GM12878 (cell line): ENCODE measurements around the gene IFI35. TPM values are rescaled to one million over a fixed set of nuclear protein-coding genes. Genes with fewer than 3 reads are reported as not detected.

Experiments
- ATAC-seq: fragments of 200-7000 bp; cut with Tn5 transposase; 3 replicates; pipeline ENCODE4 v1.9.1; 2020; ENCODE audit warnings: mild to moderate bottlenecking, moderate library complexity
- BruUV-seq: library from RNA; stranded (reverse); fragments of 400-500 nt; replicated peaks from 2 replicates; lab custom pipeline; 2021; lab: Mats Ljungman, UMichigan
- CTCF ChIA-PET: fragments of 300-600 bp; sonication (Branson Sonifier 250); formaldehyde crosslinking; extraction: SDS; loops from one replicate; lab custom pipeline; 2021; ENCODE audit warnings: inconsistent platforms; lab: Yijun Ruan, JAX
- POLR2A ChIA-PET: fragments of 350-600 bp; formaldehyde crosslinking; extraction: SDS; loops from one replicate; lab custom pipeline; 2021; ENCODE audit warnings: inconsistent platforms; lab: Charles Lee
- RAD21 ChIA-PET: fragments of 300-600 bp; sonication (Branson Sonifier 250); formaldehyde crosslinking; loops from one replicate; lab custom pipeline; 2023; ENCODE audit warnings: antibody characterized with exemption; ENCODE audit not compliant: unreplicated experiment; lab: Charles Lee
- SMC1A ChIA-PET: fragments of 300-600 bp; sonication (Branson Sonifier 250); formaldehyde crosslinking; loops from one replicate; lab custom pipeline; 2023; ENCODE audit not compliant: unreplicated experiment, uncharacterized antibody; lab: Charles Lee
- DNase-seq: peaks from one replicate; pipeline ENCODE4 v3.0.0-alpha.2; 2011; ENCODE audit warnings: low read depth, low spot score
- FAIRE-seq: peaks from 3 replicates; lab custom pipeline; 2011; peaks lifted over from hg19 to GRCh38; lab: Jason Lieb, UNC
- H2AFZ ChIP-seq: 2 replicates; pipeline ENCODE4 v1.6.0; 2011; ENCODE audit warnings: low read depth, low read length, control low read depth; ENCODE audit not compliant: control insufficient read depth
- H3K27ac ChIP-seq: 2 replicates; pipeline ENCODE4 v1.5.1; 2011; ENCODE audit warnings: control low read depth; ENCODE audit not compliant: control insufficient read depth, insufficient read depth
- H3K27me3 ChIP-seq, 2 experiments: replicated peaks in 1 of 2; 2 replicates each; pipeline versions ENCODE4 v1.6.0 to v1.6.1; 2011; ENCODE audit warnings: low read length in 1 of 2; ENCODE audit not compliant: control insufficient read depth in 2 of 2, insufficient read depth in 2 of 2
- H3K36me3 ChIP-seq, 2 experiments: 2 replicates each; pipeline ENCODE4 v1.5.1; 2011; ENCODE audit warnings: low read length in 1 of 2; ENCODE audit not compliant: control insufficient read depth in 2 of 2, insufficient read depth in 2 of 2
- H3K4me1 ChIP-seq: 2 replicates; pipeline ENCODE4 v1.6.1; 2011; ENCODE audit warnings: mild to moderate bottlenecking, low read length, moderate library complexity, mixed read lengths; ENCODE audit not compliant: control insufficient read depth, insufficient read depth
- H3K4me2 ChIP-seq: 2 replicates; pipeline ENCODE4 v1.6.0; 2011; ENCODE audit warnings: control low read depth; ENCODE audit not compliant: control insufficient read depth, insufficient read depth
- H3K4me3 ChIP-seq: fragments of 200-600 bp; sonication (generic); 2 replicates; pipeline ENCODE4 v1.5.1; 2016
- H3K79me2 ChIP-seq: 2 replicates; pipeline ENCODE4 v1.6.0; 2011; ENCODE audit warnings: low read length; ENCODE audit not compliant: control insufficient read depth, insufficient read depth
- H3K9ac ChIP-seq: 2 replicates; pipeline ENCODE4 v1.8.0; 2011; ENCODE audit warnings: low read length, control low read depth, mixed read lengths; ENCODE audit not compliant: control insufficient read depth, insufficient read depth
- H3K9me3 ChIP-seq: replicated peaks from 3 replicates; pipeline ENCODE4 v1.5.1; 2011; ENCODE audit warnings: mild to moderate bottlenecking, low read length; ENCODE audit not compliant: control insufficient read depth, insufficient read depth
- H4K20me1 ChIP-seq: 2 replicates; pipeline ENCODE4 v1.6.0; 2011; ENCODE audit not compliant: control insufficient read depth, insufficient read depth
- CEBPZ ChIP-seq: fragments of 150-350 bp; IDR thresholded peaks from 2 replicates; pipeline ENCODE4 v1.6.1; 2016; ENCODE audit warnings: low read depth, low read length
- HDAC2 ChIP-seq: fragments of 200-600 bp; sonication (generic); IDR thresholded peaks from 2 replicates; pipeline ENCODE4 v1.6.1; 2017
- JUND ChIP-seq: IDR thresholded peaks from 2 replicates; pipeline ENCODE4 v1.6.1; 2012; ENCODE audit warnings: low read depth, mild to moderate bottlenecking, low read length, improper control_type of control experiment, moderate library complexity
- KAT2A ChIP-seq: conservative IDR thresholded peaks from 2 replicates; pipeline ENCODE4 v1.6.1; 2011; ENCODE audit warnings: low read depth, low read length; ENCODE audit not compliant: control insufficient read depth
- MEF2A ChIP-seq: IDR thresholded peaks from 2 replicates; pipeline ENCODE4 v1.6.1; 2011; ENCODE audit warnings: low read depth, mild to moderate bottlenecking, low read length, moderate library complexity; ENCODE audit not compliant: insufficient read depth
- NKRF ChIP-seq: fragments of 450-650 bp; conservative IDR thresholded peaks from 2 replicates; pipeline ENCODE4 v1.6.1; 2017; ENCODE audit warnings: mild to moderate bottlenecking, moderate library complexity
- PKNOX1 ChIP-seq: fragments of 450-650 bp; IDR thresholded peaks from 2 replicates; pipeline ENCODE4 v1.6.1; 2016; ENCODE audit warnings: mild to moderate bottlenecking
- SMARCA5 ChIP-seq: fragments of 450-650 bp; IDR thresholded peaks from 2 replicates; pipeline ENCODE4 v1.6.1; 2017; ENCODE audit warnings: mild to moderate bottlenecking
- TAF1 ChIP-seq: IDR thresholded peaks from 2 replicates; pipeline ENCODE4 v1.6.1; 2011; ENCODE audit warnings: mild to moderate bottlenecking, low read depth, low read length, borderline replicate concordance
- ZNF592 ChIP-seq: fragments of 450-650 bp; IDR thresholded peaks from 2 replicates; pipeline ENCODE4 v1.6.1; 2017; ENCODE audit warnings: mild to moderate bottlenecking, moderate library complexity
- WGBS: methylation state at CpG from one replicate; pipeline ENCODE4 v1.1.6; 2016; ENCODE audit warnings: low lambda C conversion rate; ENCODE audit not compliant: insufficient replicate concordance, insufficient coverage; ENCODE audit errors: missing lambda C conversion rate; 5-methylcytosine and 5-hydroxymethylcytosine counted together
- in situ Hi-C: fragments of 300-500 bp; cut with MboI; formaldehyde crosslinking; loops from 9 replicates; pipeline ENCODE4 v1.14.3; 2018; ENCODE audit warnings: mixed read lengths
- intact Hi-C: fragments of 100-400 bp; cut with micrococcal nuclease; formaldehyde crosslinking; loops from one replicate; pipeline ENCODE4 v1.14.2; 2022; ENCODE audit not compliant: unreplicated experiment
- polyA plus RNA-seq, 11 experiments: library from polyadenylated mRNA; depleted of rRNA in 4 of 11; unstranded in 6 of 11; stranded (reverse) in 5 of 11; fragments of >200 nt; fragmentation: Nextera tagmentation in 4 of 11; fragmentation: Illumina TruSeq in 1 of 11; extraction: Ambion mirVana in 4 of 11; extraction: Trizol in 1 of 11; gene quantifications; 1 replicate in 1 of 11; 2 replicates in 10 of 11; pipeline versions ENCODE4 v1.2.1 to v1.2.3, GENCODE V29; 2011 to 2016; ENCODE audit warnings: inconsistent platforms in 2 of 11, missing spikeins in 2 of 11, low read depth in 1 of 11
- total RNA-seq, 4 experiments: library from RNA; depleted of rRNA in 3 of 4; stranded (reverse); fragments of >200 nt in 3 of 4; fragmentation: Illumina TruSeq in 1 of 4; extraction: Trizol in 1 of 4; gene quantifications; 2 replicates each; pipeline versions ENCODE4 v1.2.1 to v1.2.3, GENCODE V29; 2013 to 2021

Gene IFI35
- total and polyA plus RNA-seq, 10 of the 15 experiments (the other 5 are each of a cell fraction or from before 2014, with no cell fraction given): 18.4 to 92.2 (median 65.3) TPM

- TF ChIP-seq CEBPZ: no peak
- TF ChIP-seq PKNOX1: no peak
Measured at GRCh38 chr17:43056051-43056450, 49.5 kb downstream of the IFI35 start (continued).

GRCh38 chr17:43062984-43063638 lies 56.5 kb downstream of the IFI35 start:
- Histone ChIP-seq H3K36me3 (peaks cover 0 to 4% of the 10 kb centered on the region in 2 experiments; a peak in 2 of 4 replicates), H3K4me1 (no peaks in the 10 kb centered on the region), H4K20me1 (no peaks in the 10 kb centered on the region), H3K9ac (no peak overlapping the region), H3K79me2 (no peaks in the 10 kb centered on the region), H3K4me2 (no peak overlapping the region), H3K27ac (no peak overlapping the region), H2AFZ (no peak overlapping the region), H3K27me3 (no peaks in the 10 kb centered on the region), H3K4me3 (no peak overlapping the region), H3K9me3 (no peaks in the 10 kb centered on the region)
- in situ Hi-C loops (no loop called here), intact Hi-C loops (no loop called here)
- ChIA-PET POLR2A (no interaction called here), RAD21 (no interaction called here), CTCF (no interaction called here), SMC1A (interaction anchor here (1.0 kb wide), 1 partner anchor 126 kb away, joined by 3 read pairs; no protein-coding TSS in a partner anchor)
- WGBS: 93% methylated on average over 10 of the region's 10 CpGs
- no peak for ATAC-seq
- no peak for FAIRE-seq
- DNase-seq: no peak
- BruUV-seq: no TSS peak
- TF ChIP-seq SMARCA5 (no peak), NKRF (no peak), KAT2A (no peak), MEF2A (no peak), ZNF592 (no peak), TAF1 (no peak), HDAC2 (no peak), JUND (no peak)
